SH-SY5Y (cell line): ENCODE data around the gene SGK2.

Source experiments
- GATA2 ChIP-seq: IDR thresholded peaks from 2 replicates; pipeline ENCODE4 v1.6.1; 2011; ENCODE audit warnings: mild to moderate bottlenecking, low read depth, low read length
- GATA3 ChIP-seq: IDR thresholded peaks from 2 replicates; pipeline ENCODE4 v1.6.1; 2011; ENCODE audit warnings: low read depth, mild to moderate bottlenecking, low read length, moderate library complexity

DNA sequence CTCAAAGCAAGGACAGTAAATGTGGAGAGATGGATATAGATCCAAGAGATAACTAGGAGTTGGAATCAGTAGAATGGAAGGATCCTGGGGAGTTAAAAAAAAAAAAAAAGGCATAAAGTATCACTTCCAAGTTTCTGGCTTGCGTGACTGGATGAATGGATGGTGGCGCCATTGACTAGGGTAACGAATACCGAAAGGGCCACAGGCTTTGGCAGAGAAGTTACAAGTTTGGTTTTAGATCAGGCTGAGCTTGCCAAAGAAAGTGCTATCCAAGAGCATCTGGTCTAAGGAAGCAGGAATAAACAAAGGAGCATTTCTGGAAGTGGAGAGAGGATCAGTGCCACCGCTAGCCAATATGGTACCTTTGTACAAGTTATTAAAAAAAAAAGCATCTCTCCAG is 33.8 kb upstream of the SGK2 start:
- TF ChIP-seq GATA2 = no peak
- TF ChIP-seq GATA3 = no peak
